Transverse colon (tissue), 3 donors: ENCODE measurements around the gene DDX50.

Experiments
- CTCF ChIP-seq, 5 experiments: fragments of 200-600 bp in 3 of 5; fragments of 450-650 bp in 2 of 5; sonication (generic) in 3 of 5; IDR thresholded peaks; 1 replicate in 2 of 5; 2 replicates in 3 of 5; pipeline ENCODE4 v1.5.1; 2016 to 2017; ENCODE audit warnings: antibody characterized with exemption in 5 of 5, inconsistent platforms in 3 of 5, mild to moderate bottlenecking in 2 of 5, moderate library complexity in 1 of 5
- EP300 ChIP-seq: sonication (generic); formaldehyde crosslinking; IDR thresholded peaks from one replicate; pipeline ENCODE4 v1.6.1; 2017; ENCODE audit warnings: antibody characterized with exemption, low read depth
- POLR2A ChIP-seq: fragments of 450-650 bp; IDR thresholded peaks from one replicate; pipeline ENCODE4 v1.6.1; 2016; ENCODE audit warnings: antibody characterized with exemption, mild to moderate bottlenecking, moderate library complexity

GRCh38 chr10:68878496-68878895 is 22.6 kb upstream of the DDX50 start:
- TF ChIP-seq POLR2A (no peak), CTCF (IDR thresholded peaks at IDR 0.05) (no peak), EP300 (no peak)
